HCT116 (cell line): ENCODE measurements around the gene CLTC. TPM values are rescaled to one million over a fixed set of nuclear protein-coding genes. Genes with fewer than 3 reads are reported as not detected.

Source experiments
- ATAC-seq: fragments of 200-7000 bp; cut with Tn5 transposase; 2 replicates; pipeline ENCODE4 v1.9.1; 2020; ENCODE audit warnings: mild to moderate bottlenecking, moderate library complexity
- BruUV-seq: library from RNA; stranded (reverse); fragments of 400-500 nt; replicated peaks from 2 replicates; lab custom pipeline; 2021; lab: Mats Ljungman, UMichigan
- CTCF ChIA-PET: fragments of 300-600 bp; sonication (Branson Sonifier 250); formaldehyde crosslinking; loops from one replicate; lab custom pipeline; 2021; ENCODE audit warnings: antibody characterized with exemption; lab: Charles Lee
- POLR2A ChIA-PET: fragments of 300-600, 350-600 bp; sonication (Branson Sonifier 250); formaldehyde crosslinking; loops from one replicate; lab custom pipeline; 2021; ENCODE audit warnings: antibody characterized with exemption; lab: Charles Lee
- RAD21 ChIA-PET, 2 experiments: fragments of 300-600 bp; sonication (Branson Sonifier 250); formaldehyde crosslinking; loops; one replicate each; lab custom pipeline; 2023; ENCODE audit warnings: low total read pairs in 2 of 2; ENCODE audit not compliant: uncharacterized antibody in 2 of 2, unreplicated experiment in 2 of 2, low non-redundant PET in 1 of 2; lab: Charles Lee
- DNase-seq: peaks from one replicate; pipeline ENCODE4 v3.0.0-alpha.2; 2010; ENCODE audit warnings: low read depth, low spot score
- H2AFZ ChIP-seq: fragments of 200-600 bp; shearing (Covaris generic), sonication (generic); 2 replicates; pipeline ENCODE4 v1.6.1; 2017; ENCODE audit warnings: low read depth, mixed run types, mixed read lengths, antibody characterized with exemption, low read length; ENCODE audit not compliant: poor library complexity, severe bottlenecking
- H3K27ac ChIP-seq: 2 replicates; pipeline ENCODE4 v1.5.1; 2012; ENCODE audit warnings: low read depth, low read length
- H3K27me3 ChIP-seq: fragments of 200-600 bp; sonication (generic); 2 replicates; pipeline ENCODE4 v1.6.1; 2016; ENCODE audit warnings: mixed run types, low read length, mixed read lengths; ENCODE audit not compliant: insufficient read depth
- H3K36me3 ChIP-seq, 2 experiments: fragments of 200-500 bp in 1 of 2; fragments of 200-600 bp in 1 of 2; sonication (Bioruptor generic) in 1 of 2; sonication (generic) in 1 of 2; 2 replicates each; pipeline versions ENCODE4 v1.5.1 to v1.6.1; 2014 to 2016; ENCODE audit warnings: low read length in 2 of 2, inconsistent platforms in 1 of 2, mixed read lengths in 1 of 2, mixed run types in 1 of 2; ENCODE audit not compliant: insufficient read depth in 2 of 2, control insufficient read depth in 1 of 2
- H3K4me1 ChIP-seq, 2 experiments: fragments of 200-600 bp in 1 of 2; sonication (generic) in 1 of 2; 2 replicates each; pipeline versions ENCODE4 v1.5.1 to v1.6.1; 2012 to 2017; ENCODE audit warnings: low read length in 2 of 2, inconsistent platforms in 1 of 2, mild to moderate bottlenecking in 1 of 2, mixed read lengths in 1 of 2, mixed run types in 1 of 2, moderate library complexity in 1 of 2; ENCODE audit not compliant: insufficient read depth in 2 of 2, control insufficient read depth in 1 of 2
- H3K4me2 ChIP-seq: fragments of 200-600 bp; sonication (generic); 2 replicates; pipeline ENCODE4 v1.6.1; 2017; ENCODE audit warnings: mixed run types, low read length, mixed read lengths
- H3K4me3 ChIP-seq, 2 experiments: fragments of 200-600 bp in 1 of 2; sonication (generic) in 1 of 2; replicated peaks in 1 of 2; 2 replicates each; pipeline ENCODE4 v1.5.1; 2011 to 2016; ENCODE audit warnings: low read length in 2 of 2, control low read depth in 1 of 2, low read depth in 1 of 2, mild to moderate bottlenecking in 1 of 2, mixed read lengths in 1 of 2, mixed run types in 1 of 2
- H3K79me2 ChIP-seq: fragments of 200-600 bp; sonication (generic); 2 replicates; pipeline ENCODE4 v1.6.1; 2017; ENCODE audit warnings: mild to moderate bottlenecking, mixed run types, low read length, moderate library complexity, mixed read lengths; ENCODE audit not compliant: insufficient read depth
- H3K9ac ChIP-seq: fragments of 200-600 bp; sonication (generic); 2 replicates; pipeline ENCODE4 v1.6.1; 2016; ENCODE audit warnings: low read length, mixed read lengths
- H3K9me2 ChIP-seq: fragments of 200-600 bp; sonication (generic), shearing (Covaris generic); 2 replicates; pipeline ENCODE4 v1.6.1; 2017; ENCODE audit warnings: mixed run types, mild to moderate bottlenecking, moderate library complexity; ENCODE audit not compliant: insufficient read depth
- H3K9me3 ChIP-seq, 2 experiments: fragments of 200-500 bp in 1 of 2; fragments of 200-600 bp in 1 of 2; sonication (Bioruptor generic) in 1 of 2; sonication (generic) in 1 of 2; 2 replicates each; pipeline ENCODE4 v1.6.1; 2014 to 2017; ENCODE audit warnings: low read length in 2 of 2, mixed read lengths in 2 of 2, inconsistent platforms in 1 of 2, low read depth in 1 of 2, mild to moderate bottlenecking in 1 of 2, mixed run types in 1 of 2, moderate library complexity in 1 of 2; ENCODE audit not compliant: control insufficient read depth in 1 of 2, insufficient read depth in 1 of 2
- H4K20me1 ChIP-seq: fragments of 200-600 bp; sonication (generic), shearing (Covaris generic); 2 replicates; pipeline ENCODE4 v1.6.1; 2017; ENCODE audit warnings: mixed run types, mild to moderate bottlenecking, moderate library complexity; ENCODE audit not compliant: insufficient read depth
- ELF1 ChIP-seq: IDR thresholded peaks from 2 replicates; pipeline ENCODE4 v1.6.1; 2012; ENCODE audit warnings: low read depth, borderline replicate concordance
- EZH2 ChIP-seq: fragments of 200-600 bp; sonication (generic); IDR thresholded peaks from 2 replicates; pipeline ENCODE4 v1.6.1; 2017; ENCODE audit warnings: antibody characterized with exemption, mixed run types
- RAD21 ChIP-seq: IDR thresholded peaks from 2 replicates; pipeline ENCODE4 v1.6.1; 2012; ENCODE audit warnings: low read depth, mild to moderate bottlenecking
- SIN3A ChIP-seq: IDR thresholded peaks from 2 replicates; pipeline ENCODE4 v1.6.1; 2012; ENCODE audit warnings: low read depth
- ZFX ChIP-seq: fragments of 450-650 bp; IDR thresholded peaks from 2 replicates; pipeline ENCODE4 v1.6.1; 2017
- ZNF274 ChIP-seq: fragments of 200-500 bp; sonication (Bioruptor generic); IDR thresholded peaks from 2 replicates; pipeline ENCODE4 v1.6.1; 2014; ENCODE audit warnings: mild to moderate bottlenecking, low read depth, low read length, inconsistent platforms
- intact Hi-C: fragments of 100-400 bp; cut with micrococcal nuclease; formaldehyde crosslinking; loops from 2 replicates; pipeline ENCODE4 v1.10.0; 2022
- total RNA-seq: library from RNA; stranded (reverse); gene quantifications from one replicate; pipeline ENCODE4 v1.2.1, GENCODE V29; 2021; ENCODE audit not compliant: unreplicated experiment
- TF ChIP-seq, protein P1 (sequence below): IDR thresholded peaks from 2 replicates; pipeline ENCODE4 v1.6.1; 2012; ENCODE audit warnings: low read depth
- TF ChIP-seq, protein P2 (sequence below): IDR thresholded peaks from 2 replicates; pipeline ENCODE4 v1.6.1; 2012

The CLTC gene
- total RNA-seq, 1 experiment from 2014 or later = 351 TPM

- H3K9me2 ChIP-seq = no peaks in the 10 kb centered on the region
- H3K9me3 ChIP-seq = no peaks in the 10 kb centered on the region
- ATAC-seq (peak; percentile 39; the same call in 1 of the 2 replicates), DNase-seq (no peak)
- no peak overlapping the region for H3K4me3 ChIP-seq
- no TSS peak for BruUV-seq
- ChIA-PET POLR2A (no interaction called here), RAD21 (no interaction called here), CTCF (interaction anchor here (0.9 kb wide), 1 partner anchor 78 kb away, joined by 3 read pairs; no protein-coding TSS in a partner anchor)
- no peak overlapping the region for H3K9ac ChIP-seq
- peaks cover 56% of the 10 kb centered on the region for H4K20me1 ChIP-seq
- no peaks in the 10 kb centered on the region for H3K27me3 ChIP-seq
- peaks cover 98% of the 10 kb centered on the region for H3K79me2 ChIP-seq
- TF ChIP-seq RAD21 (no peak), ELF1 (no peak), EZH2 (no peak), SIN3A (no peak), ZFX (no peak), ZNF274 (no peak)
- TF ChIP-seq, protein P1, sequence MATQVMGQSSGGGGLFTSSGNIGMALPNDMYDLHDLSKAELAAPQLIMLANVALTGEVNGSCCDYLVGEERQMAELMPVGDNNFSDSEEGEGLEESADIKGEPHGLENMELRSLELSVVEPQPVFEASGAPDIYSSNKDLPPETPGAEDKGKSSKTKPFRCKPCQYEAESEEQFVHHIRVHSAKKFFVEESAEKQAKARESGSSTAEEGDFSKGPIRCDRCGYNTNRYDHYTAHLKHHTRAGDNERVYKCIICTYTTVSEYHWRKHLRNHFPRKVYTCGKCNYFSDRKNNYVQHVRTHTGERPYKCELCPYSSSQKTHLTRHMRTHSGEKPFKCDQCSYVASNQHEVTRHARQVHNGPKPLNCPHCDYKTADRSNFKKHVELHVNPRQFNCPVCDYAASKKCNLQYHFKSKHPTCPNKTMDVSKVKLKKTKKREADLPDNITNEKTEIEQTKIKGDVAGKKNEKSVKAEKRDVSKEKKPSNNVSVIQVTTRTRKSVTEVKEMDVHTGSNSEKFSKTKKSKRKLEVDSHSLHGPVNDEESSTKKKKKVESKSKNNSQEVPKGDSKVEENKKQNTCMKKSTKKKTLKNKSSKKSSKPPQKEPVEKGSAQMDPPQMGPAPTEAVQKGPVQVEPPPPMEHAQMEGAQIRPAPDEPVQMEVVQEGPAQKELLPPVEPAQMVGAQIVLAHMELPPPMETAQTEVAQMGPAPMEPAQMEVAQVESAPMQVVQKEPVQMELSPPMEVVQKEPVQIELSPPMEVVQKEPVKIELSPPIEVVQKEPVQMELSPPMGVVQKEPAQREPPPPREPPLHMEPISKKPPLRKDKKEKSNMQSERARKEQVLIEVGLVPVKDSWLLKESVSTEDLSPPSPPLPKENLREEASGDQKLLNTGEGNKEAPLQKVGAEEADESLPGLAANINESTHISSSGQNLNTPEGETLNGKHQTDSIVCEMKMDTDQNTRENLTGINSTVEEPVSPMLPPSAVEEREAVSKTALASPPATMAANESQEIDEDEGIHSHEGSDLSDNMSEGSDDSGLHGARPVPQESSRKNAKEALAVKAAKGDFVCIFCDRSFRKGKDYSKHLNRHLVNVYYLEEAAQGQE = no peak
- TF ChIP-seq, protein P2, sequence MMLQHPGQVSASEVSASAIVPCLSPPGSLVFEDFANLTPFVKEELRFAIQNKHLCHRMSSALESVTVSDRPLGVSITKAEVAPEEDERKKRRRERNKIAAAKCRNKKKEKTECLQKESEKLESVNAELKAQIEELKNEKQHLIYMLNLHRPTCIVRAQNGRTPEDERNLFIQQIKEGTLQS = no peak
- no peak overlapping the region for H2AFZ ChIP-seq
- 0 out of 4 replicates have a peak, but pooled peaks cover 0 to 4% of the 10 kb centered on the region in 2 experiments for H3K36me3 ChIP-seq
- H3K4me1 ChIP-seq = peaks cover 11 to 16% of the 10 kb centered on the region in 2 experiments; a peak in 3 of 4 replicates
- H3K27ac ChIP-seq = no peak overlapping the region
- no peak overlapping the region for H3K4me2 ChIP-seq
- intact Hi-C loops = no loop called here
Observed at GRCh38 chr17:59637611-59638310, 18.1 kb downstream of the CLTC start.
